Endodermal cell (in vitro differentiated cells): Measurements from ENCODE around the gene RPS5. TPM values are rescaled to one million over a fixed set of nuclear protein-coding genes. Genes with fewer than 3 reads are reported as not detected.

Experiments used
- DNase-seq: peaks from one replicate; pipeline ENCODE4 v3.0.0-alpha.2; 2017
- H3K27ac ChIP-seq: 2 replicates; pipeline ENCODE4 v1.5.1; 2013; ENCODE audit warnings: mild to moderate bottlenecking, low read depth, low read length, moderate library complexity
- H3K27me3 ChIP-seq: 2 replicates; pipeline ENCODE4 v1.6.1; 2013; ENCODE audit warnings: mild to moderate bottlenecking, low read length, moderate library complexity; ENCODE audit not compliant: insufficient read depth, control insufficient read depth, poor library complexity, severe bottlenecking
- H3K36me3 ChIP-seq: 2 replicates; pipeline ENCODE4 v1.7.0; 2013; ENCODE audit warnings: mild to moderate bottlenecking, low read length, moderate library complexity; ENCODE audit not compliant: control insufficient read depth, insufficient read depth
- H3K4me1 ChIP-seq: one replicate; pipeline ENCODE4 v1.7.0; 2013; ENCODE audit warnings: low read length; ENCODE audit not compliant: control insufficient read depth, insufficient read depth
- H3K4me3 ChIP-seq: 2 replicates; pipeline ENCODE4 v1.5.1; 2013; ENCODE audit warnings: mild to moderate bottlenecking, low read length, moderate library complexity
- H3K9ac ChIP-seq: 2 replicates; pipeline ENCODE4 v1.6.1; 2013; ENCODE audit warnings: mild to moderate bottlenecking, low read length, moderate library complexity; ENCODE audit not compliant: poor library complexity, severe bottlenecking; ENCODE audit errors: extremely low read depth
- H3K9me3 ChIP-seq: 2 replicates; pipeline ENCODE4 v1.6.1; 2013; ENCODE audit warnings: mild to moderate bottlenecking, low read length, moderate library complexity; ENCODE audit not compliant: control insufficient read depth
- H3K27ac Mint-ChIP-seq: 2 replicates; pipeline ENCODE4 v1.8.0; 2020; ENCODE audit warnings: mixed read lengths
- H3K27me3 Mint-ChIP-seq: 2 replicates; pipeline ENCODE4 v1.8.0; 2021; ENCODE audit warnings: mild to moderate bottlenecking, mixed read lengths; ENCODE audit not compliant: insufficient read depth
- H3K36me3 Mint-ChIP-seq: 2 replicates; pipeline ENCODE4 v1.8.0; 2020; ENCODE audit warnings: low read depth, mixed read lengths
- H3K4me1 Mint-ChIP-seq: 2 replicates; pipeline ENCODE4 v1.8.0; 2020; ENCODE audit warnings: mixed read lengths
- H3K4me3 Mint-ChIP-seq: 2 replicates; pipeline ENCODE4 v1.8.0; 2020; ENCODE audit warnings: mild to moderate bottlenecking, moderate library complexity, mixed read lengths
- H3K9me3 Mint-ChIP-seq: 2 replicates; pipeline ENCODE4 v1.8.0; 2020; ENCODE audit warnings: mild to moderate bottlenecking, mixed read lengths
- WGBS, 2 experiments: methylation state at CpG; one replicate each; pipeline versions ENCODE4 v1.1.5 to v1.1.7; 2013; ENCODE audit warnings: missing lambda C conversion rate in 2 of 2, mixed read lengths in 1 of 2; ENCODE audit not compliant: insufficient coverage in 1 of 2, insufficient read length in 1 of 2; 5-methylcytosine and 5-hydroxymethylcytosine counted together
- total RNA-seq, 2 donors: library from RNA; stranded (reverse); fragmentation: NEBNext Ultra II Directional in 1 of 2; extraction: Animal tissue kit (Norgen Biotek cat#: 25700) in 1 of 2; gene quantifications; 2 replicates in 1 of 2; 3 replicates in 1 of 2; pipeline ENCODE4 v1.2.1, GENCODE V29; 2021
- TF ChIP-seq, protein P1 (sequence below): fragments of 200-600 bp; sonication (generic); conservative IDR thresholded peaks from 2 replicates; pipeline ENCODE4 v1.5.0; 2021; ENCODE audit warnings: antibody characterized with exemption, mild to moderate bottlenecking

RPS5 gene
- total RNA-seq, 2 donors from 2014 or later = 896 to 1,039 TPM

- Mint-ChIP-seq H3K36me3 (no peaks in the 10 kb centered on the region), H3K9me3 (no peaks in the 10 kb centered on the region), H3K4me1 (peaks cover 9% of the 10 kb centered on the region), H3K27me3 (no peaks in the 10 kb centered on the region), H3K4me3 (peak overlapping the region; percentile 67), H3K27ac (no peak overlapping the region)
- Histone ChIP-seq H3K9me3 (no peaks in the 10 kb centered on the region), H3K4me1 (no peaks in the 10 kb centered on the region), H3K9ac (no peak overlapping the region), H3K27me3 (no peaks in the 10 kb centered on the region), H3K4me3 (peak overlapping the region; percentile 93), H3K27ac (no peak overlapping the region), H3K36me3 (no peaks in the 10 kb centered on the region)
- DNase-seq = no peak
- 89 to 92% methylated on average over 4 to 6 of the region's 6 CpGs for WGBS, 2 experiments
- TF ChIP-seq, protein P1, sequence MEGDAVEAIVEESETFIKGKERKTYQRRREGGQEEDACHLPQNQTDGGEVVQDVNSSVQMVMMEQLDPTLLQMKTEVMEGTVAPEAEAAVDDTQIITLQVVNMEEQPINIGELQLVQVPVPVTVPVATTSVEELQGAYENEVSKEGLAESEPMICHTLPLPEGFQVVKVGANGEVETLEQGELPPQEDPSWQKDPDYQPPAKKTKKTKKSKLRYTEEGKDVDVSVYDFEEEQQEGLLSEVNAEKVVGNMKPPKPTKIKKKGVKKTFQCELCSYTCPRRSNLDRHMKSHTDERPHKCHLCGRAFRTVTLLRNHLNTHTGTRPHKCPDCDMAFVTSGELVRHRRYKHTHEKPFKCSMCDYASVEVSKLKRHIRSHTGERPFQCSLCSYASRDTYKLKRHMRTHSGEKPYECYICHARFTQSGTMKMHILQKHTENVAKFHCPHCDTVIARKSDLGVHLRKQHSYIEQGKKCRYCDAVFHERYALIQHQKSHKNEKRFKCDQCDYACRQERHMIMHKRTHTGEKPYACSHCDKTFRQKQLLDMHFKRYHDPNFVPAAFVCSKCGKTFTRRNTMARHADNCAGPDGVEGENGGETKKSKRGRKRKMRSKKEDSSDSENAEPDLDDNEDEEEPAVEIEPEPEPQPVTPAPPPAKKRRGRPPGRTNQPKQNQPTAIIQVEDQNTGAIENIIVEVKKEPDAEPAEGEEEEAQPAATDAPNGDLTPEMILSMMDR = no peak
Observed at GRCh38 chr19:58379246-58379645, 7.8 kb upstream of the RPS5 start.

- no peaks in the 10 kb centered on the region for H3K9me3 ChIP-seq
- peak overlapping the region; percentile 67 for H3K4me3 Mint-ChIP-seq
- no peaks in the 10 kb centered on the region for H3K36me3 Mint-ChIP-seq
- peak overlapping the region; percentile 93 for H3K4me3 ChIP-seq
- no peak overlapping the region for H3K27ac ChIP-seq
- no peaks in the 10 kb centered on the region for H3K36me3 ChIP-seq
- DNase-seq = no peak
- peak overlapping the region; percentile 52 for H3K9ac ChIP-seq
- peaks cover 9% of the 10 kb centered on the region for H3K4me1 Mint-ChIP-seq
- H3K4me1 ChIP-seq = no peaks in the 10 kb centered on the region
- TF ChIP-seq, protein P1 = no peak
- 12 to 14% methylated on average over 23 to 24 of the region's 24 CpGs for WGBS, 2 experiments
- H3K27me3 Mint-ChIP-seq = no peaks in the 10 kb centered on the region
- no peaks in the 10 kb centered on the region for H3K9me3 Mint-ChIP-seq
- H3K27me3 ChIP-seq = no peaks in the 10 kb centered on the region
- H3K27ac Mint-ChIP-seq = peak overlapping the region; percentile 64
Observed at GRCh38 chr19:58380037-58380661, 6.9 kb upstream of the RPS5 start.

DNA sequence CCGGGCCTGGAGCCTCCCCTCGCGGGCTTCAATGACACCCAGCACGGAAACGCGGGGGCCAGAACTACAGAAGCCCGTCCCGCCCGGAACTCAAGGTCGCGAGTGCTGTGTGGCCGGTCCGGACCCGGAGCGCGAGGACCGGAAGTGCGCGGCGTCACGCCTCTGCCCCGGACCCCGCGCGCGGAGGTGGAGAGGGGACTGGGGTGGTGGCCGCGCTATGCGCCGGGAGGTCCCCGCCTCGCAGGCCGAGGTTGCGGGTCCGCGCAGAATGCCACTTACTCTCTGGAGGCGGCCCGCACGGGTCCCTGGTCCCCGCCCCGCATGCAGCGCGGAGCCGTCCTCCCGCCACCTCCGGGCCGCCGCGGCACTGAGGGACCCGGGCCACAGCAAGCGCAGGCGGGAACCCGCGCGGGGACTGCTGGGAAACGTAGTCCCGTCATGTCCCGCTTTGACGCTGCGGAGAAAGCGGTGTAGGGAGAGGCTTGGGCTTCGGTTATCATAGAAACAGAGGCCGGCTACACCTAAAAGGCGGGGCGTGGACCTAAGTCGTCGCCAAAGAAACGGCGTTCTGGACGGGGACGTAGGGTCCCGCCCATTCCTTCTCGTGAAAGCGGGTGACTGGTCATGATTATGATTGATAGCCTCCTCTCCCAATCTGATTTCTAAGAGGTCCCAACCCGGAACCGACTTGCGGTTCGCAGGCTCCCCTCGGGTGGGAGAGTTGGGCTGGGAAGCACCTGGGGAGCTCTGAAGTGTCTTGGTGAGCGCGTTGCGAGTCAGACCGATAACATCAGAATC lies 6.2 kb upstream of the RPS5 start, which contains the start of gene ZNF837:
ZNF837 (minus strand) TSS at position 369 of the 798 bp plus-strand sequence. CDS start 11,698 bp downstream, outside the sequence.
- Histone ChIP-seq H3K9me3 (no peaks in the 10 kb centered on the region), H3K9ac (peak within 1 kb of the TSS; percentile 82), H3K27ac (peak within 1 kb of the TSS; percentile 46), H3K4me1 (peaks cover 5% of the 10 kb centered on the region), H3K27me3 (no peaks in the 10 kb centered on the region), H3K36me3 (no peaks in the 10 kb centered on the region), H3K4me3 (peak within 1 kb of the TSS; percentile 93)
- DNase-seq = peak; percentile 99
- Mint-ChIP-seq H3K4me3 (peak within 1 kb of the TSS; percentile 67), H3K9me3 (no peaks in the 10 kb centered on the region), H3K4me1 (peaks cover 13% of the 10 kb centered on the region), H3K27ac (peak within 1 kb of the TSS; percentile 94), H3K27me3 (no peaks in the 10 kb centered on the region), H3K36me3 (no peaks in the 10 kb centered on the region)
- WGBS, 2 experiments = 0 to 1% methylated on average over 44 to 83 of the region's 83 CpGs
- TF ChIP-seq, protein P1 = peak; percentile 9
